Measurements from ENCODE around the gene SMPX. TPM values are rescaled to one million over a fixed set of nuclear protein-coding genes. Genes with fewer than 3 reads are reported as not detected.

The SMPX gene
- total RNA-seq, 2 donors from 2014 or later, result not detected

DNA sequence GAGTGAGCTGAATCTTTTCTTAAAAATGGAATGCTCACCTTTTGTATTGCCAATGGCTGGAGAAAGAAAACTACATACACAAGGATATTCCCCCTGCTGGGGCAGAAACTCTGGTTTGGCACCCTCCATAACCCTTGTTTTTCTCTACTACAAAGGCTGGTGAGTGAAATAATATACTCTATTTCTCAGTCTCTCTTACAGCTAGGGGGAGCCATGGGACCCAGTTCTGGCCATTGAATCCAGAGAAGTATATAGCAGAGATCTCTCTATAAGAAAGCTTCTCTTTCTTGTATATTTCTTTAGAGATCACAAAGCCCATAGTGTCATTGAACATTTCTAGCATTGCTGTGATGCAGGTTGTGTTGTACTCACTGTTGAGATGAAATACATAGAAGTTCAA lies 49.8 kb downstream of the SMPX start:
- Histone ChIP-seq H3K4me3 (no peak overlapping the region), H3K27ac (no peak overlapping the region), H3K9me3 (no peaks in the 10 kb centered on the region), H3K27me3 (no peaks in the 10 kb centered on the region), H3K4me1 (no peaks in the 10 kb centered on the region), H3K36me3 (replicated peaks in 1 of 2; ENCODE audit: insufficient read depth in 1 of 2, low read depth in 2 of 2) (no peaks in the 10 kb centered on the region)
- intact Hi-C loops (cut with DNase I), result no loop called here
- no peak for DNase-seq
- TF ChIP-seq CTCF (IDR thresholded peaks at IDR 0.05) (peak in 2 of 7 experiments; percentile 9 to 28), POLR2A (IDR thresholded peaks at IDR 0.05) (no peak)
- ATAC-seq, result no peak

DNA sequence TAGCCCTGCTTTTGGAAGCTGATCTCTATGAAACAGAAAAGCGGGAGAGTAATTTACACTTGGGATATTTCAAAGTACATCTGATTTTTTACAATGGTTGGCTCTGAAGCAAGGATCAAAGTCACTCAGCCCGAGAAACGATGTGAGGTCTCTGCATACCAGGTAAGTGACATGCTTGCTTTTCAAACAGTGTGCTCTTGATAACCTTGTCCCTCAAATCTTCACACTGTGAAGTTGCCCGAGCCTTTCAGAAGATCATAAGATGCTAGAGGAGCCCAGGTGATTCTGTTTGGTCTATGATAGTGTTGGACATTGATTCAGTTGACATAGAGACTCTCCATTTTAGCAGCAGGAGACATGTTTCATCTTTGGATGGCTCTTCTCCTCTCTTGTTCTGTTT lies 52.7 kb downstream of the SMPX start:
- intact Hi-C loops (cut with DNase I), result no loop called here
- whole genome bisulfite sequencing, 2 donors, result 28 to 56% methylated on average over 2 to 4 of the region's 4 CpGs
- Histone ChIP-seq H3K9me3 (no peaks in the 10 kb centered on the region), H3K4me3 (no peak overlapping the region), H3K27ac (no peak overlapping the region), H3K4me1 (no peaks in the 10 kb centered on the region), H3K27me3 (no peaks in the 10 kb centered on the region), H3K36me3 (replicated peaks in 1 of 2; ENCODE audit: insufficient read depth in 1 of 2, low read depth in 2 of 2) (no peaks in the 10 kb centered on the region)
- no peak for ATAC-seq
- TF ChIP-seq CTCF (IDR thresholded peaks at IDR 0.05) (no peak), POLR2A (IDR thresholded peaks at IDR 0.05) (no peak)
- no peak for DNase-seq

GRCh38 chrX:21702725-21703124 lies 55.2 kb downstream of the SMPX start:
- intact Hi-C loops (cut with DNase I), result no loop called here
- H3K9me3 ChIP-seq, result no peaks in the 10 kb centered on the region
- no peak overlapping the region for H3K4me3 ChIP-seq
- no peaks in the 10 kb centered on the region for H3K36me3 ChIP-seq (replicated peaks in 1 of 2; ENCODE audit: insufficient read depth in 1 of 2, low read depth in 2 of 2)
- no peak overlapping the region for H3K27ac ChIP-seq
- no peaks in the 10 kb centered on the region for H3K4me1 ChIP-seq
- no peak for DNase-seq
- ATAC-seq, result no peak
- H3K27me3 ChIP-seq, result no peaks in the 10 kb centered on the region
- WGBS, 2 donors, result 44 to 57% methylated on average over 4 of the region's 4 CpGs
- TF ChIP-seq CTCF (IDR thresholded peaks at IDR 0.05) (no peak), POLR2A (IDR thresholded peaks at IDR 0.05) (no peak)

DNA sequence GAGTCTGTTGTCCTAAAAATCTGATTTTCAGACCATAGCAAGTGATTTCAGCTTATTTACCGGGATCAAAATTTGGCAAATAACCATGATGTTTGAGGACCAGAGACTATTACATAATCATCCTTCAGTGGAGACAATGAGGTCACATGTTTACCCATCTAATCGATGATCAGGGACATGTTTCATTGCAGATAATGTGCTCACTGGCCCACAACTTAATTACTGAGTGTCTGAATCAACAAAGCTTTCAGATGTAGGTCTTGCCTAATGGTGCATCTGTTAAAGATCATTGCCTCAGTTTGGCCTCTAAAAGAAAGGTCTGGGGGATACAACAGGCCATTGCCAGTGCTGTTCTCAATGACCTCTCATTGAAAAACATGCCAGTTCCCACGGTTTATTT lies 56.9 kb downstream of the SMPX start:
- Histone ChIP-seq H3K4me1 (no peaks in the 10 kb centered on the region), H3K4me3 (no peak overlapping the region), H3K27ac (no peak overlapping the region), H3K36me3 (replicated peaks in 1 of 2; ENCODE audit: insufficient read depth in 1 of 2, low read depth in 2 of 2) (no peaks in the 10 kb centered on the region), H3K27me3 (no peaks in the 10 kb centered on the region), H3K9me3 (no peaks in the 10 kb centered on the region)
- WGBS, 2 donors, result 33 to 57% methylated on average over 2 to 3 of the region's 3 CpGs
- ATAC-seq (no peak), DNase-seq (no peak)
- intact Hi-C loops (cut with DNase I), result no loop called here
- TF ChIP-seq CTCF (IDR thresholded peaks at IDR 0.05), result no peak
- no peak for TF ChIP-seq POLR2A (IDR thresholded peaks at IDR 0.05)

DNA sequence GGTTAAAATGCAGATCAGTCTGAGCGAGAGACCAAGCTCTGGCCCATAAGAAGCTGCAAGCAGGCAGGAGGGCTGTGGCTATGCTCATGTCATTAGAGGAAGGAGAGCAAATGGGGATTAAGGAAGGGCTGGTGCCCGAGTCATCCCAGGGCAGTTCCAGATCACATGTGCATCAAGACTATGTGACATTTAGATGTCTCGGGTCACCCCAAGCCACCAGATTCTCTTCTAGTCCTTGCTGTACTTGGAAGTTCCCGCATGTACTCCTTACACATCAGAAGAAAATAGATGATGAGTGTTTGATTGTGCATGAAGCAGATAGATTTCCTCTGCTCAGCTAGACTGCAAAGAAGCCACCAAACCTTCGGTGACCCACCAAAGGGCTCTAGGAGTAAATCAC lies 57.6 kb downstream of the SMPX start:
- no peak overlapping the region for H3K27ac ChIP-seq
- H3K36me3 ChIP-seq (replicated peaks in 1 of 2; ENCODE audit: insufficient read depth in 1 of 2, low read depth in 2 of 2), result no peaks in the 10 kb centered on the region
- intact Hi-C loops (cut with DNase I), result no loop called here
- H3K27me3 ChIP-seq, result no peaks in the 10 kb centered on the region
- WGBS, 2 donors, result 85 to 87% methylated on average over 5 of the region's 5 CpGs
- DNase-seq (no peak), ATAC-seq (no peak)
- H3K4me1 ChIP-seq, result no peaks in the 10 kb centered on the region
- no peak overlapping the region for H3K4me3 ChIP-seq
- TF ChIP-seq POLR2A (IDR thresholded peaks at IDR 0.05) (no peak), CTCF (IDR thresholded peaks at IDR 0.05) (no peak)
- no peaks in the 10 kb centered on the region for H3K9me3 ChIP-seq
